ENCODE results near the gene RNU2-1. TPM values are rescaled to one million over a fixed set of nuclear protein-coding genes. Genes with fewer than 3 reads are reported as not detected.
"Not testable (repeated sequence)": the region's sequence is repeated elsewhere in the genome, so short reads cannot be mapped to it uniquely, and the experiment has no call there.

The RNU2-1 gene
- total and polyA plus RNA-seq, 3 experiments from 2014 or later, result 2,936 to 3,357 TPM; not detected in 1

DNA sequence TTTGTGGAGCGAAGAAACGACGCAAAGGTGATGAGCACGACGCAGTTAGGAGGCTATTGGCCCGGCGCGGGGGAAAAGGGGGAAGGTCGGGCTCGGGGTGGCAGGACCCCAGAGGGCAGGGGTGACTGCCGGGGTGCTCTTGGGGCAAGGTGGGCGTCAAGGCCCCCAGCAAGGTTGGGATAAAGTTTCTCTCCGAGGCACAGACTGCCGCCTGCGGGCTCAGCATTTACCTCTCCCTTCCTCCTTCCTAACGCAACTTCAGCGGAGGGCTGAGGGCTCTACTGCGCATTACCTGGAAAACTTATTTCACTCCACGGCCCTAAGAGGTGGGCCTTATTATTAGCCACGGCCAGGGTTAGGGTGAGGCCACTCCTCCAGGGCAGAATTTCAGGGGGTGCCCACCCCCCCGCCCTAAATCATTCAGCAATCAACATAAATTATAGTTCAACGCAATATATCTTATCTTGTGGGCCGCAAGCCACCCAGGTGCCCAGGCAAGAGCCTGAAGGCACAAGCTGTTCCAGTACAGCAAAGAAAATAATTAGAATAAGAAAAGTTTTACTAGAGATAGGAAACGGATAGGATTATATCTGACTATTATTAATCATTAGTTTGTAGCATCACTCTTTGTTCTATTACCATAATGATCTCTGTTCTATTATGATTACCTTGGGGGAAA is 1.6 kb downstream of the RNU2-1 start:
- H3K4me1 ChIP-seq (ENCODE audit: insufficient read depth, low read length); H3K36me3 ChIP-seq (ENCODE audit: insufficient read depth, low read length); H3K36me3 Mint-ChIP-seq; H3K9me3 Mint-ChIP-seq; CTCF ChIA-PET; H3K4me1 Mint-ChIP-seq; H3K27me3 ChIP-seq (ENCODE audit: insufficient read depth, low read length, poor library complexity, severe bottlenecking); H3K27me3 Mint-ChIP-seq; H3K9me3 ChIP-seq (ENCODE audit: low read length); POLR2A ChIA-PET; H3K27ac ChIP-seq (ENCODE audit: low read depth, low read length); H3K4me3 ChIP-seq (ENCODE audit: low read length): not testable (repeated sequence)
- Mint-ChIP-seq H3K4me3 (peak overlapping the region in 5 of 7 donors; percentile 36 to 63 (median 48)), H3K27ac (peak overlapping the region in 3 of 8 donors; percentile 5 to 88 (median 57))
- peak in 2 of 5 donors; percentile 29 to 60 for DNase-seq

DNA sequence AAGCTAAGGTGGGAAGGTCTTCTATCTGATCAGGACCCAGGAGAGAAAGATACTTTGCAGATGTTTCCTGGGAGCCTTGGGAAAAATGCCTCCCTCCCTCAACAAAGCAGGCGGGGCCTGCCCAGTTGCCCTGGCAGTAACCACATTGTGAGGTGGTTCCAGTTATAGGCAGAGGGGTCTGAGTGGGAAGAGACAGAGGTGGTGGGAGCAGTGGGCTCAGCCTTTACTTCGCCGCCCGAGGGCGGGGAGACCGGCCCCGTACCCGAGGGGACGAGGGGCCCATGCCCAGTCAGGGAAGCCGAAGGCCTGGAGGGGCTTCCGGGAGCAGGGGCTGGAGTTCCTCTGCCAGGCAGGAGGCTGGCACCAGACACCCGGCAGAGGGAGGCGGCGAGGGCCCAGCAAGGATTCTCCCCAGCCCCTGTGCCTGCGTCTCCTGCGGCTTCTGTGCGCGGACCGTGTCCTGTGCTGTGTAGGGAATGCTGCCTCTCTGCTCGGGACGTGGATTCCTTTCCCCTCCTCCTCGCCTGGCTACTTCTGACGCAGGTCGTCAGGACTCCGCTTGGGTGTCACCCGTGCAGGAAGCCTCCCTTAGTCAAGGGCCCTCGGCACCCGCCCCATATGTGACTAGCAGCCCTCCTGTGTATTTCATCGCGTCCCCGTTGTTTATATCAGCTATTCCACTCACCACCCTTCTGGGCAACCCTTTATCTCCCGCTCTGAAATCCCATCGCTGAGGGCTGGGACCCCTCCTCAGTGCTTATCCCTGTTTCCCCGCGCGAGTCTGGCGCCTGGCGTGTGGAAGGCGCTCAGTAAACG is 2.4 kb downstream of the RNU2-1 start:
- H3K4me1 Mint-ChIP-seq; H3K4me3 ChIP-seq (ENCODE audit: low read length); H3K36me3 Mint-ChIP-seq; H3K36me3 ChIP-seq (ENCODE audit: insufficient read depth, low read length); H3K4me1 ChIP-seq (ENCODE audit: insufficient read depth, low read length); CTCF ChIA-PET; H3K9me3 Mint-ChIP-seq; H3K9me3 ChIP-seq (ENCODE audit: low read length); H3K27me3 ChIP-seq (ENCODE audit: insufficient read depth, low read length, poor library complexity, severe bottlenecking); H3K27me3 Mint-ChIP-seq; H3K27ac ChIP-seq (ENCODE audit: low read depth, low read length); POLR2A ChIA-PET; DNase-seq: not testable (repeated sequence)
- Mint-ChIP-seq H3K27ac (peak overlapping the region in 1 of 8 donors; percentile 5), H3K4me3 (peak overlapping the region in 2 of 7 donors; percentile 12 to 48)

DNA sequence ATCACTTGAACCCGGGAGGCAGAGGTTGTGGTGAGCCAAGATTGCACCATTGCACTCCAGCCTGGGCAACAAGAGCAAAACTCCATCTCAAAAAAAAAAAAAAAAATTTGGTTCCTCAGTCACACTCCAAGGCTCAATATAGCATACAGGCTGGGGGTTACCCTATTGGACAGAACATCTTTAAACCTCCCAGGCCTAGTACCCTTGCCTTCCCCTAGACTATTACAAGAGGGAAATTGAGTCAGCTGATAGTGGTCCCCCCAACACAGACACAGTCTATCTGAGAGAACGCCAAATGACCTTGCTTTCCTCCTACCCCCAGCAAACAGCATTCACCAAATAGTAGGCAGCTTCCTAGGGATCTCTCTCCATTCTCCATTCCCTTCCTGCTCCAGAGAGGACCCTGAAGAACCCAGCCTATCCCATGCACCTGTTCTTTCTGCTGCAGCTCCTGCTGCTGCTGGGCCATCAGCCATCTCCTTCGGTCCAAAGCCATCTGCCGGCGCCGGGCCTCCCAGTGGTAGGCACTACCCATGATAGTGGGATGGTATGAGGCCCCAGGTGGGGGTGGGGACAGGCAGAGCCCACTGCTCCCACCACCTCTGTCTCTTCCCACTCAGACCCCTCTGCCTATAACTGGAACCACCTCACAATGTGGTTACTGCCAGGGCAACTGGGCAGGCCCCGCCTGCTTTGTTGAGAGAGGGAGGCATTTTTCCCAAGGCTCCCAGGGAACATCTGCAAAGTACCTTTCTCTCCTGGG is 5.6 kb downstream of the RNU2-1 start, which contains the start of gene CCDC200:
CCDC200 (minus strand) TSS at position 604 of the 763 bp plus-strand sequence; CDS start at position 535, 69 bp downstream.
- H3K4me3 Mint-ChIP-seq; CTCF ChIA-PET; DNase-seq; H3K36me3 ChIP-seq (ENCODE audit: insufficient read depth, low read length); H3K4me3 ChIP-seq (ENCODE audit: low read length); H3K9me3 ChIP-seq (ENCODE audit: low read length); H3K27ac Mint-ChIP-seq; H3K27me3 Mint-ChIP-seq; H3K27me3 ChIP-seq (ENCODE audit: insufficient read depth, low read length, poor library complexity, severe bottlenecking); POLR2A ChIA-PET; H3K4me1 ChIP-seq (ENCODE audit: insufficient read depth, low read length); H3K9me3 Mint-ChIP-seq; H3K27ac ChIP-seq (ENCODE audit: low read depth, low read length); H3K4me1 Mint-ChIP-seq: not testable (repeated sequence)
- H3K36me3 Mint-ChIP-seq, result peaks cover 0 to 10% (median 0%) of the 10 kb centered on the region in 3 donors

DNA sequence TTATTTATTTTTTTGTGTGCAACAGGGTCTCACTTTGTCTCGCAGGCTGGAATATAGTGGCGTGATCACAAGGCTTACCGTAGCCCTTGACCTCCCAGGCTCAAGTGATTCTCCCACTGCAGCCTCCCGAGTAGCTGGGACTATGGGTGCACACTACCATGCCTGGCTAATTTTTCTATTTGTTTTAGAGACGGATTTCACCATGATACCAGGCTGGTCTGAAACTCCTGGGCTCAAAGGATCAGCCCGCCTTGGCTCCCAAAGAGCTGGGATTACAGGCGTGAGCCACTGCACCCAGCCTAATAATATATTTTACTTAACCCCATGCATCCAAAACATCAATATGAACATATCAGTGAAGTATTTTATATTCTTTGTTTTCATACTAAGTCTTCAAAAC is 7.4 kb downstream of the RNU2-1 start:
- H3K27ac ChIP-seq (ENCODE audit: low read depth, low read length), result no peak overlapping the region
- CTCF ChIA-PET, result interaction anchor here (0.7 kb wide), 1 partner anchor 85 kb away, joined by 3 read pairs; no protein-coding TSS in a partner anchor
- POLR2A ChIA-PET, result interaction anchor here (0.6 kb wide), 1 partner anchor 573 kb away, joined by 9 read pairs; no protein-coding TSS in a partner anchor
- peaks cover 4 to 5% (median 4%) of the 10 kb centered on the region in 3 donors for H3K4me1 Mint-ChIP-seq
- H3K27me3 Mint-ChIP-seq, result no peaks in the 10 kb centered on the region
- H3K36me3 Mint-ChIP-seq, result peaks cover 0 to 13% (median 0%) of the 10 kb centered on the region in 3 donors
- no peak for DNase-seq
- H3K36me3 ChIP-seq (ENCODE audit: insufficient read depth, low read length), result no peaks in the 10 kb centered on the region
- H3K27ac Mint-ChIP-seq, result peak overlapping the region in 1 of 8 donors; percentile 54
- no peaks in the 10 kb centered on the region for H3K27me3 ChIP-seq (ENCODE audit: insufficient read depth, low read length, poor library complexity, severe bottlenecking)
- H3K4me1 ChIP-seq (ENCODE audit: insufficient read depth, low read length), result no peaks in the 10 kb centered on the region
- H3K9me3 ChIP-seq (ENCODE audit: low read length), result no peaks in the 10 kb centered on the region
- no peaks in the 10 kb centered on the region for H3K9me3 Mint-ChIP-seq
- no peak overlapping the region for H3K4me3 Mint-ChIP-seq
- no peak overlapping the region for H3K4me3 ChIP-seq (ENCODE audit: low read length)

DNA sequence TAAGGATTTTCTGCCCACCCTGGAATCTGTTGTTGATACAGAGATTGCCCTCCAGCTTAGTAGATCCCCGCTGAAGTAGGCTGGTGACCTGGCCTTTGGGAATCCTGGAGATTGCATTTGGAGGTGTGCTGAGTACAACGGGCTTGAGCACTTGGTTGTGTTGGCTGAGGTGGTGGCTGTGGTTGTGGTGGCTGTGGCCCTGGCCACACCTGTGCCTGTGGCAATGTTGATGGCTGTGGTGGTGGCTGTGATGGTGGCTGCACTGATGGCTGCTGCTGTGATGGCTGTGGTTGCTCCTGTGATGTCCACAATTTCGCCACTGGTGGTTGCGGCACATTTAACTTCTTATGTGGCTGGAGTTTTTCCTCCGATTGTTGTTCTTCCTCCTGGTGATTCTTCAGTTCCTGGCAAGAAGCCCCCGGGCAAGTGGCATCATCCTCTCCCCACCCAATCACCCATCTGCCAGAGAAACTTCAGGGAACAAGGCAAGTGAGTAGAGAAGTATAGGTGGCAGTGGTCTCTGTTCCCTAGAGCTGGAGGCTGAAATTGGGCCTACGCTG is 9.6 kb downstream of the RNU2-1 start:
- Mint-ChIP-seq H3K4me3 (no peak overlapping the region), H3K9me3 (no peaks in the 10 kb centered on the region), H3K4me1 (peaks cover 4 to 5% (median 5%) of the 10 kb centered on the region in 3 donors), H3K27ac (peak overlapping the region in 2 of 8 donors; percentile 72 to 77), H3K36me3 (peaks cover 0 to 19% (median 2%) of the 10 kb centered on the region in 3 donors), H3K27me3 (no peaks in the 10 kb centered on the region)
- ChIA-PET CTCF (no interaction called here), POLR2A (no interaction called here)
- Histone ChIP-seq H3K9me3 (ENCODE audit: low read length) (no peaks in the 10 kb centered on the region), H3K27ac (ENCODE audit: low read depth, low read length) (no peak overlapping the region), H3K27me3 (ENCODE audit: insufficient read depth, low read length, poor library complexity, severe bottlenecking) (no peaks in the 10 kb centered on the region), H3K4me1 (ENCODE audit: insufficient read depth, low read length) (no peaks in the 10 kb centered on the region), H3K36me3 (ENCODE audit: insufficient read depth, low read length) (no peaks in the 10 kb centered on the region), H3K4me3 (ENCODE audit: low read length) (no peak overlapping the region)
- no peak for DNase-seq

DNA sequence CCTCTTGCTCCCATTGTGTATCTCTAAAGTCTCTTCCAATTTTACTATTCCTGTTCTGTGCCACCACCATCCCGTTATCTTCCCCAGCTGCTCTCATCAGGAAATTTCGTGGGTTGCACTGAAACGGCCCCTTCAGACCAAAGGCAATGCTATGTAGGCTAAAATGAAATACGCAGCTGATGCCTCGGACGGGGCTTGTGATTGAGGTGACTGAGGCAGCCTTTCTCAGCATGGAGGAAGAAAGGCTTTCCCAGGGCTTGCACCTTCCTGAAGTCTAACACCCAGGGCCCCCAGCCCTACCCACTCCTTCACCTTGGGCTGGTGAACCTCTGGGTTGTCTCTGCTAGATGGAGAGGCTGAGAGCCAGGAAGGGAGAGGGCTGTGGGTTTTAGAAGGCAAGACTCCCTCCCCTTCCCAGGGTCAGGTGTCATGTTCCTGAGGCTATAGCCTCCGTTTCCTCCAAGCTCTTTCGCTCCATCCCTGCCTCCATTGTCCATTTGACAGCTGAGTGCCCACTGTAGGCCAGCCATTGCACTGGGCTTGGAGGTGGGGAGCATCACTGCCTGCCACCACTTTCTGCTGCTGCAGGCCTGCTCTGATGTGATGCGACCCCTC is 13.2 kb downstream of the RNU2-1 start:
- CTCF ChIA-PET, result no interaction called here

DNA sequence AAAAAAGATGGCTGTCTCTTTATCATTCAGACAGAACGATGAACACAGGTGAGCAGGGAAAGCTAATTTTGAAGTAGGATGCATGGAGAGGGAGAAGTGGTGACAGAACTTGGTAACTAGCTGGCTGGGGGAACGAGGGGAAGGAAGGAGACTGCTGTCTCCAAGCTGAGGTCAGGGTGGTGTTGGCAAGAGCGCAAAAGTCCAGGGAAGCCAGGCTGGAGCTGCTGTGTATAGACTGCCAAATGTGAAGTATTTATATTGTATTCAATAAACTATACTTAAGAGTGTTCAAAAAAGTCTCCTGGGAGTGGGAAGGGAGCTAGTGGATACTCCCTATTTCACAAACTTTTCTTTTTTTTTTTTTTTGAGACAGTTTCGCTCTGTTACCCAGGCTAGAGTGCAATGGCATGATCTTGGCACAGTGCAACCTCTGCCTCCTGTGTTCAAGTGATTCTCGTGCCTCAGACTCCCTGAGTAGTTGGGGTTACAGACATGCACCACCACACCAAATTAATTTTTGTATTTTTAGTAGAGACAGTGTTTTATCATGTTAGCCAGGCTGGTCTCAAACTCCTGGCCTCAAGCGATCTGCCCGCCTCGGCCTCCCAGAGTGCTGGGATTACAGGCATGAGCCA is 13.9 kb downstream of the RNU2-1 start:
- CTCF ChIA-PET, result no interaction called here
- Mint-ChIP-seq H3K36me3 (peaks cover 0 to 52% (median 6%) of the 10 kb centered on the region in 3 donors), H3K9me3 (no peaks in the 10 kb centered on the region), H3K27me3 (no peaks in the 10 kb centered on the region), H3K27ac (peak overlapping the region in 2 of 8 donors; percentile 1 to 71), H3K4me3 (no peak overlapping the region), H3K4me1 (peaks cover 13 to 20% (median 14%) of the 10 kb centered on the region in 3 donors)
- Histone ChIP-seq H3K27ac (ENCODE audit: low read depth, low read length) (no peak overlapping the region), H3K4me3 (ENCODE audit: low read length) (no peak overlapping the region), H3K9me3 (ENCODE audit: low read length) (no peaks in the 10 kb centered on the region), H3K4me1 (ENCODE audit: insufficient read depth, low read length) (peaks cover 10% of the 10 kb centered on the region), H3K36me3 (ENCODE audit: insufficient read depth, low read length) (peaks cover 7% of the 10 kb centered on the region), H3K27me3 (ENCODE audit: insufficient read depth, low read length, poor library complexity, severe bottlenecking) (no peaks in the 10 kb centered on the region)
- POLR2A ChIA-PET, result no interaction called here
- DNase-seq, result no peak

More for the DNA sequence above, 13.2 kb downstream of the RNU2-1 start:
- Histone ChIP-seq H3K27me3 (ENCODE audit: insufficient read depth, low read length, poor library complexity, severe bottlenecking) (no peaks in the 10 kb centered on the region), H3K4me3 (ENCODE audit: low read length) (no peak overlapping the region), H3K4me1 (ENCODE audit: insufficient read depth, low read length) (peaks cover 10% of the 10 kb centered on the region), H3K36me3 (ENCODE audit: insufficient read depth, low read length) (peaks cover 4% of the 10 kb centered on the region), H3K27ac (ENCODE audit: low read depth, low read length) (no peak overlapping the region), H3K9me3 (ENCODE audit: low read length) (no peaks in the 10 kb centered on the region)
- Mint-ChIP-seq H3K4me1 (peaks cover 13 to 16% (median 14%) of the 10 kb centered on the region in 3 donors), H3K27ac (peak overlapping the region in 1 of 8 donors; percentile 1), H3K9me3 (no peaks in the 10 kb centered on the region), H3K27me3 (no peaks in the 10 kb centered on the region), H3K4me3 (no peak overlapping the region), H3K36me3 (peaks cover 0 to 48% (median 6%) of the 10 kb centered on the region in 3 donors)
- DNase-seq, result no peak
- POLR2A ChIA-PET, result interaction anchor here (1.5 kb wide), 1 partner anchor 95 kb away, joined by 3 read pairs; no protein-coding TSS in a partner anchor
